Stimulated activated CD8-positive, alpha-beta memory T cell treated with anti-CD3 and anti-CD28 coated beads, Interleukin-12 subunit alpha, Interleukin-12 subunit beta, amount 100 ng/mL, for 4 hours (primary cell): ENCODE data around the gene HMGCL.
A peak's percentile ranks its signal among the peaks of the same experiment; 100 is the strongest.
"Not testable (repeated sequence)": the region's sequence is repeated elsewhere in the genome, so short reads cannot be mapped to it uniquely, and the experiment has no call there.

Experiments used
- DNase-seq: peaks from one replicate; pipeline ENCODE4 v3.0.0-alpha.2; 2020; ENCODE audit warnings: low read depth

Gene HMGCL

DNA sequence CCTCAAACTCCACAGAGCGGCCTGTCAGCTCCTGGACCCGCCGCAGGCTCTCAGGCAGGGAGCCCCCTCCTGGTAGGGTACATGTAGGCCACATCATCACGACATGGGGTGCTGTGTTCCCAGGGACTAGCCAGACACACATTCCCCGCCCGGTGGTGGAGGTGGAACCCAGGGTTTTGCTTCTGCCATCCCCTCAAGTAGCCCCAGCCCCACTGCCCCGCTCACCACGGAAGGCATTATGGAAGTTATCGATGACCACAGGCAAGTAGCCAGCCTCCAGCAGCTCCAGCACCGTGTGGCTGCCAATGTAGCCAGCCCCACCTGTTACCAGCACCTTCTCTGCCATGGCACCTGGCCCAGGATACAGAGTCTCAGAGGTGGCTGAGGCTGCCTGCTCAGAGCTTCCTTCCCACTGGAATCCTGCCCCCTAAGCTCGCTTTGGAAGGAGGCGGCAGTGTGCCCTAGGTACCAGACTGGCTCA is 26.5 kb downstream of the HMGCL start:
- no peak for DNase-seq

DNA sequence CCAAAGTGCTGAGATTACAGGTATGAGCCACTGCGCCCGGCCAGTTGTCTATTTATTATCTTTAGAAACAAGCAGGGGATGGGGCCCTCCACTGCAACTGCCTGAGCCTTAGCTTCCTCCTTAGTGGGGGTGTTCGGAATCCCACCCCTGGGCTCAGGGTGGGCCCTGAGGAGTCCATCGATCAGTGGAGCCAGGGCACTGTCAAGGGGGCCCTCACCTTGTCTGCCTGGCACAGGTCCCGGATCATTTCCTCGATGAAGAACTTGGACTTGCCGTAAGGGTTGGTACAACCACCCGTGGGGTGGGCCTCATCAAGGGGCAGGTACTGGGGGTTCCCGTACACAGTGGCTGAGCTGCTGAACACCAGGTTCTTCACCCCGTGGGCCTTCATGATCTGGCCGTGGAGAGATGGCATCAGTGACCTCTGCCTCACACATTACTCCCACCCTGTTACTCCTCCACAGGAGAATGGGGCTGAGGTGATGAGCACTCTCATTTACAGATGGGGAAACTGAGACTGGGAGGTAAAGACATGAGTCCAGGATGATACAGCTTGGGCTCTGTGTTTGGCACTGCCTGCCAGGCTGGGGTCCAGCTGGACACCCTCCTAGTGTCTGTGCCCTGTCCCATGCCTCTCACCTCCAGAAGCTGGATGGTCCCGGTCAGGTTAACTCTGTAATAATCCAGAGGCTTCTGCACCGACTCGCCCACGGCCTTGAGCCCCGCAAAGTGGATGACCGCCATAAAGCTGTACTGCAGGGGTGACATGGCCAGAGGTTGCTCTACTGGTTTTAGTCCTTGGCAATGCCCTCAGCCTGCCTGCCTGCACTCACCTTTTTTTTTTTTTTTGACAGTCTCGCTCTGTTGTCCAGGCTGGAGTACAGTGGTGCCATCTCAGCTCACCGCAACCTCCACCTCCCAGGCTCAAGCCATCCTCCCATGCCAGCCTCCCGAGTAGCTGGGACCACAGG is 27.5 kb downstream of the HMGCL start:
- no peak for DNase-seq

DNA sequence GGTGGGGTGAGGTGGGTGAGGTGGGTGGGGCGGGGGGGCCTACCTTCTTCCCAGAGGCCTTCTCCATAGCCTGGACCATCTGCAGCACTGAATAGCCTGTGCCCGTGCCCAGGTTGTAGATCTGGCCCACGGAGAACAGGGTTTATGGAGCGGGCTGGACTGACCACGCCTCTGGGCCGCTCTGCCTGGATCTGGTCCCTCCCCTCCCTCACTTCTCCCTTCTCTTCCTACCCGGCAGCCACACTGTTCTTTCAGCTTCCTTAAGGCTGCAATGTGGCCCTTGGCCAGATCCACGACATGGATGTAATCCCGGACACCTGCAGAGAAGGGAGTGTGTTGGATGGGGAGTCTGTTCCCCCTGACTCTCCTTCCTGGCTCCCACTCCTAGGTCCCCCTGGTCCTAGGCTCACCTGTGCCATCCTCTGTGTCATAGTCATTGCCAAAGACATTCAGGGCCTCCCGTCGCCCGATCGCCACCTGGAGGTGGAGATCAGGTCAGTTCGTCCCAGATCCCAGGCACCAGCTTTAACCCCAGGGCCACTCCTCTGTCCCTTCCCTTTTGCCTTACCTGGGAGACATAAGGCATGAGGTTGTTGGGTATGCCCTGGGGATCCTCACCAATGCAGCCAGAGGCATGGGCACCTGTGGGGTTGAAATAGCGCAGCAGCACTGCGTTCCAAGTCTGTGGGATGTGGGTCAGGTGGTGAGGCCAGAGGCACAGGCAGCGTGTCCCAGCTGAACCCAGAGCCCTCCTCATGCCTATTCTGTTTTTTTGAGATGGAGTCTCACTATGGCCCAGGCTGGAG is 28.6 kb downstream of the HMGCL start:
- no peak for DNase-seq

DNA sequence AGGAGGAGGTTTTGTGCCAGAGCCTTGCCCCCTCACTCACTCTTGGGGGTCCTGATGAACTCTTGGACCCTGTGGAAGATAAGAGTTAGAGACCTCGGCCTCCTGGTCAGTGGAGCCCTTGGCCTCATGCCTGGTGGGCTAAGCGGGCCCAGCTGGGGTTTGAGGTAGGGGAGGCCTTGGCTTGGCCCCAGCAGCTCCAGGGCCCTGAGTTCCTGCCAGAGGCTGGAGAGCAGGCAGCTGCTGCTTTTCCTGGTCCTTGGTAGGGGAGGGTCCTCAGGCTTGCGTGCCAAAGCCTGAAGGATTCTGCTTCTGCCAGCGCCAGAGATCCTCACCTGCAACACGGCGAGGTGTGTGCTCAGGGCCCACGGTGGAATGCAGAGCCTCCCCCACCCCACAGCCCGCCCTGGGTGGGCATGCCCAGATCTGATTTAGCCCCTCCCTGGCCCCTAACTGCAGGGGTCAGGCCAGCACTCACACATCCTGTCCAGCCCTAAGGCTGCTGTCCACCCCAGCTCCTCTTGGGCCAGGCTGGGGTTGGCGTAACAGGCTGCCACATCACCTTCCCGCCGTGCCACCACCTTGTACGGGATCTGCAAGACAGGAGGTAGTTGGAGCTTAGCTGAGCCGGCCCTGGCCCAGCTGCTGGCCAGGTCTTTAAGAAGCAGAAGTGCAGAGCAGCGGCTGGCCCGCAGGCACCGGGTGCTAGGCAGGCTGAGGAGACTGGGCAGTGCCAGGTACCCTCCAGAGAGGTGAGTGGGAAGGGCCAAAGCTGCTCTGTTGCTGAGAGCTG is 29.4 kb downstream of the HMGCL start:
- no peak for DNase-seq

DNA sequence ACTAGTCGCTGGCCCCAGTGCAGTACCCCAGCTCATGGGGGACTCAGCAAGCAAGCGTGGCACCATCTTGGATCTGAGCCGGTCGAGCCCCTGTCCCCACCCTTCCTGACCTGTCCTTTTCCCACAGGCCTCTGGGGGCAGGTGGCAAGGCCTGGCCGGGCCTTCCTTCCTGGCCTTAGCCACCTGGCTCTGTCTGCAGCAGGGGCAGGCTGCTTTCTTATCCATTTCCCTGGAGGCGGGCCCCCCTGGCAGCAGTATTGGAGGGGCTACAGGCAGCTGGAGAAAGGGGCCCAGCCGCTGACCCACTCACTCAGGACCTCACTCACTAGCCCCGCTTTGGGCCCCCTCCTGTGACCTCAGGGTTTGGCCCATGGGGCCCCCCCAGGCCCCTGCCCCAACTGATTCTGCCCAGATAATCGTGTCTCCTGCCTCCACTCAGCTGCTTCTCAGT is 30.5 kb downstream of the HMGCL start:
- DNase-seq = not testable (repeated sequence)

DNA sequence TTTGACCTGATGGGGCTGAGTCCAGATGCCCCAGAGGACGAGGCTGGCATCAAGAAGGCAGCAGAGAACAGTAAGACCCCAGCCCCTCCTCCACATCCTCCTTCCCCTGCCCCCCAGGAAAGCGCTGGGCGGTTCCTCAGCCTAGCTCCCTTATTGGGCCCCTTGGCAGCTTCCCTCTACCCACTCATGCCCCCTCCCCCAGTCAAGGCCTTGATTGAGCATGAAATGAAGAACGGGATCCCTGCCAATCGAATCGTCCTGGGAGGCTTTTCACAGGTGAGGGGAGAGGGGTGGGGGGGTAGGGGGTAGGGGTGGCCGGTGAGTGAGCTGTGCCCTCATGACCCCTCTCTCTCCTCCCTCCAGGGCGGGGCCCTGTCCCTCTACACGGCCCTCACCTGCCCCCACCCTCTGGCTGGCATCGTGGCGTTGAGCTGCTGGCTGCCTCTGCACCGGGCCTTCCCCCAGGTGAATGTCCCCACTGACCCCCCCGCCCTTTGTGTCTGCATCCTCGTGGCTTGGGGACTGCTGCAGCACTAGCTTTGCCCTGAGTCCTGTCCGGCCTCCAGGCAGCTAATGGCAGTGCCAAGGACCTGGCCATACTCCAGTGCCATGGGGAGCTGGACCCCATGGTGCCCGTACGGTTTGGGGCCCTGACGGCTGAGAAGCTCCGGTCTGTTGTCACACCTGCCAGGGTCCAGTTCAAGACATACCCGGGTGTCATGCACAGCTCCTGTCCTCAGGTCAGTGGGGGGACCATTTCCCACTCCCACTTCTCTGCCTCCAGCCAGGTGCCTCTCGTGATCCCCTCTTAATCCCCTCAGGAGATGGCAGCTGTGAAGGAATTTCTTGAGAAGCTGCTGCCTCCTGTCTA is 31.1 kb downstream of the HMGCL start:
- no peak for DNase-seq

DNA sequence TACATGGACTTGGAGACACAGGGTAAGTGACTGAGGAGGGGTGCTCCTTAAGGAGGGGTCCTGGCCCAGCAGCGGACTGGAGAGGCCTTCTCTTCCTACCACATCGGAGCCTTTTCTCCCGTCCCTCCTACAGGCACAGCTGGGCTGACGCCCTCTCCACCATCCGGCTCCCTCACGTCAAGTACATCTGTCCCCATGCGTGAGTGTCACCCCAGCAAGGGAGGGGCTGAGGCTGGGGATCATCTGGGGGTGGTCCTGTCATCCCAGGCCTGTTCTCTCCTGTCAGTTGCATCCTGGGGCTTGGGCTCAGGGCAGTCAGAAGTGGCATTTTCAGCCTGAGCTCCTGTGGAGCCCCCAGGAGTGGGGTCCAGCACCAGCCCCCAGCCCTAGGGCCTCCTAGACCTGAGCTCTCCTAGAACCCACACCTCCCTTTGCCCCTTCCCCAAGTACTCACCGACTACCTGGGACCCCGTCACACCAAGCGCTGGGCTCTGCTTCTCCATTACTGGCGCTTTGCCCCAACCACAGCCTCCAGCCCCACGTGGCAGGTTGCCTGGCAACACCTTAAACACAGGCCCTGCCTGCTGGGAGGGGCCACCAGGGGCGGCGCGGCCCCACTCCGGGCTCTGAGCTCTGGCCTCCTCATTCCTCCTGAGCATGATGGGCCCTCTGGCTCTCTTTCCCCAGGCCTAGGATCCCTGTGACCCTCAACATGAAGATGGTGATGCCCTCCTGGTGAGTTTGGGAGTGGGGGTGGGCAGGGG is 32.0 kb downstream of the HMGCL start:
- DNase-seq = no peak

DNA sequence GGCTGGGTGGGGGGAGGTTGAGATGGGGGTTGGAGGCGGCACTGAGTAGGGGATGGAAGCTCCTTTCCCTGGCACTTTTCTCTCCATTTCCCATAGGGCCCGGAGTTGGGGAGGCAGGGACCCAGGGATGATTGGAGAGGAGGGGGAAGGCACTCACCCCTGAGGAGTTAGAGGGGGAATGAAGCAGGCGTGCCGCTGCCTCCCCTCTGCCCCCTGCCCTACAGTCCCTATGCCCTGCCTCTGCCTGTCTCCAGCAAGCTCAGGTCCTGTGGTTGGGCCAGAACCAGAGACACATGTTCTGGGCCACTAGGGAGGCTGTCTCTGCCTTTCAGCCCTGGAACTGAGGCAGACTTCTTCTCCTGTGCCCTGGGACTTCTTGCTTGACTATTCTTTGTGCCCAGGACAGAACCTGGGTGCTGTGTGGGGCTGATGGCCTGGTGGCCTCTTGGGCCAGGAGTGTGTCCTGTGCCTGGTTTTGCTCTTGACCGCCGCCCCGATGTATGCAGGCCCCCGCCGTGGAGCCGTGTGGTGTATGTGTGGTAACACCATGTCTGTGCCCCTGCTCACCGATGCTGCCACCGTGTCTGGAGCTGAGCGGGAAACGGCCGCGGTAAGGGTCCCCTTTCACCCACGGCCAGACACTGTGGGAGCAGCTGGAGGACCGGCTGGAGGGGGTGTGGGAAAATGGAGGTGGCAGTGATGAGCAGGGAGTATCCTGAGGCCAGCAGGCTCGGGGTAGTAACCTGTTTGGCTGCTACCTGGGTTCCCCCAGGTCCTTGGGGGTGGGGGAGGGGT is 32.9 kb downstream of the HMGCL start:
- DNase-seq = no peak

DNA sequence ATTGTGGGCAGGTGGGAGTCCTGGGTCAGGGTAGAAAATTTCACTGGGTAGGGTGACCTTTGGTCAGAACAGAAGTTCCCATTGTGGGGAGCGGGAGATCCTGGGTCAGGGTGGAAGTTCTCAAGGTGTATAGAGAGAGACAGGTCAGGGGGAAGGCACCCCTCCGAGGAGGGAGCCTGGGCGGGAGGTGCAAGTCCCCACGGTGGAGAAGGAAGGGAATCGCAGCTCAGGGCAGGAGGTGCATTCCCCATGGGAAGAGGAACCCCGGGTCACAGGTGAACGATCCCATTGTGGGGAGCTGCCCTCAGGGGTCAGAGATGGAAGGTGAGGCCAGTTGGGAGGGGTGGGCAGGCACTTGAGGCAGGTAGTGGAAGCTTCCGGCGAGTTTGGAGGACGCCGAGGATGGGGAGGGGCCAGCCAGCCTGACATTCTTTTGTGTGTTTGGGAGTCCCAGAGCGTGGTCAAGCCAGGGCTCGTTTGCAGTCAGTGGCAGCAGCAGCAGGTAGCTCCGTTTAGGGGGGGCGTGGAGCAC is 33.6 kb downstream of the HMGCL start:
- DNase-seq = no peak

DNA sequence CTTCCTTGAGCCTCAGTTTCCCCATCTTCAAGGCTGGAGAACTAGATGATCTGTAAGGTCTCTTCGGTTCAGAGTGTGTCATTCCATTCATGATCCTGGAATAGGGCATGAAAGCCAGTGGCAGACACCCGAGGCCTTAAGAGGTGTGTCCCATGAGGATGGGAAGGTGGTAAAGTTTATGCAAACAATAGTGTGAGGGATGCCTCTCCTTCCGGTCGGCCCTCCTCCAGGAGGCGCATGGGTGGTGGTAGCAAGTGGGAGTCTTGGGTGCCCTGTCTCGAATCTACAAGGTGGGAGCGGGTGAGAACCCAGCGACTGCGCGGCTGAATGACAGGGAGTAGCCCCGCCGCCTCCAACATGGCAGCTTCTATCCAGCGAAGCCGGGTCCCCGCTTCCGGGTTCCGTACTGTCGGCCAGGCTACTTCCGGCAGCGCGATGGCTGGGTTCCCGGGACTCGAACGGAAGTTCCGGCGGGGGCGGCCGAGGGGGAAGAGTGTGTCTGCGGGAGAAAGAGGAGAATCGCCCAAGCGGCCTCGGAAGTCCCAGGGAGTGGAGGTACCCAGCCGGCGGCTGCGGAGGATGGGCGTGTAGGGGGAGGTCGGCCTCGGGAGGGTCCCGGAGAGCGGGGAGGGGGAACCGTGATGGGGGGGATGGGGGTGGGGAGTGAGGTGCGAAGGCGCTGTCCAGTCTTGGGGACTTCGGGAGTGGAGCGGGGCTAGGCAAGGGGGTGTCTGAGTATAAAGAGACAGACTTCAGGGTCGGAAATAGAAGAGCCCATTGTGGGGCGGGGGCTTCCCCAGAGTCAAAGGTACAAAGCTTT is 34.3 kb downstream of the HMGCL start, which contains the start of gene LYPLA2:
TSS of gene LYPLA2 (plus strand) at position 450 of the 820 bp plus-strand sequence. CDS start 1,538 bp downstream, outside the sequence.
- peak; percentile 71 for DNase-seq

DNA sequence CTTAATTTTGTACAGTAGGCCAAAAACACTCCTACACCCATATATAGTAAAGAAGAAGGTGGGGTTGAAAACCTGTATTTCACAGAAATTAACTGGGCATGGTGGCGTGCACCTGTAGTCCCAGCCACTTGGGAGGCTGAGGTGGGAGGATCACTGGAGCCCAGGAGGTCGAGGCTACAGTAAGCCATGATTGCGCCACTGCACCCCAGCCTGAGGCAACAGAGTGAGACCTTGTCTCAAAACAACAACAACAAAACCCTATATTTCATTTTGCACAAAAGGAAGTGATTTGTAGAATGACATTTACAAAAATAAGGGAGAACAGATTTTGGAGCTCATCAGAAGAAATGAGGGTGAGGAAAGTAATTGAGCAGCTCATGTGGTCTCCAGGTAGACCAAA is 36.5 kb downstream of the HMGCL start:
- no peak for DNase-seq

DNA sequence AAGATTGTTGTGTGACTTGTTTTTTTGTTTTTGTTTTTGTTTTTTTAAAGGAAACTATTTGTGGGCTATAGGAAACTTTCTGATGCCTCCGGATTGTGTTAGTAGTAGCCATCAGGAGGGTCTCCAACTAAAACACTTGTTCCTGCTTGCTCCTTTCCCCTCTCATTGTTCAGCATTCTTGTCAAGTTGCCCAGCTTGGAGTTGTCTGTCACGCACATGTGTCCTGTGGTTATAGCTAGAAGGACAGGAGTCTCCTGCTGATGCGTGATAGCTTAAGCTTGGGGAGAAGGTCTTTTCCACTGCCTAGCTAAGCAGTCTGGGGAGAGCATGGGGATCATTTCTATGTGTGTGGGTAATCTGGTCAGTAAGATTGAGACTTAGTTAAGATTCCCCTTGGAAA is 37.5 kb downstream of the HMGCL start:
- DNase-seq = no peak

DNA sequence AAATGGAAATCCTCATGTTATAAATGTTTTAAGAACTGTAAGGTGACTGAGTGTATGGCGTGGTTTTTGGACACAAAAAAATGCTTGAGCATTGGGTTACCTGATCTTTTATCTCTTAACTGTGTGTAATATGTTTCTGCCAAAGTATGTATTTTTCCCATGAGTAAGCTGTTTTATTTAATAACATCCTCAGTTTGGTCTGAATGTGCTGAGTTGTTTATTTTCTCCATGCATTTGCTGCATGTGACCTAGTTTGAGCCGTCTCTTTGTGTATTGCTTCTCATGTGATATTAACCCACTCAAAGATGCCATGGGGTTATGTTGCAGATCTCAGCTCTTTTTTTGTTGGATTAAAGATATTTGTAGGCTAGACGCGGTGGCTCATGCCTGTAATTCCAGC is 40.4 kb downstream of the HMGCL start:
- DNase-seq = no peak

DNA sequence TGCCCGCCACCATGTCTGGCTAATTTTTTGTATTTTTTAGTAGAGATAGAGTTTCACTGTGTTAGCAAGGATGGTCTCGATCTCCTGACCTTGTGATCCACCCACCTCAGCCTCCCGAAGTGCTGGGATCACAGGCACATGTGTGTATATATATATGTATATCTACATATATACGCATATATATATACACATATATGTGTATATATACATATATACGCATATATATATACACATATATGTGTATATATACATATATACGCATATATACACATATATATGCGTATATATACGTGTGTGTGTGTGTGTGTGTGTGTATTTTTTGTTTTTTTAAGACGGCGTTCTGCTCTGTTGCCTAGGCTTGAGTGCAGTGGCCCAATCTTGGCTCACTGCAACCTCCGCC is 42.1 kb downstream of the HMGCL start:
- not testable (repeated sequence) for DNase-seq

DNA sequence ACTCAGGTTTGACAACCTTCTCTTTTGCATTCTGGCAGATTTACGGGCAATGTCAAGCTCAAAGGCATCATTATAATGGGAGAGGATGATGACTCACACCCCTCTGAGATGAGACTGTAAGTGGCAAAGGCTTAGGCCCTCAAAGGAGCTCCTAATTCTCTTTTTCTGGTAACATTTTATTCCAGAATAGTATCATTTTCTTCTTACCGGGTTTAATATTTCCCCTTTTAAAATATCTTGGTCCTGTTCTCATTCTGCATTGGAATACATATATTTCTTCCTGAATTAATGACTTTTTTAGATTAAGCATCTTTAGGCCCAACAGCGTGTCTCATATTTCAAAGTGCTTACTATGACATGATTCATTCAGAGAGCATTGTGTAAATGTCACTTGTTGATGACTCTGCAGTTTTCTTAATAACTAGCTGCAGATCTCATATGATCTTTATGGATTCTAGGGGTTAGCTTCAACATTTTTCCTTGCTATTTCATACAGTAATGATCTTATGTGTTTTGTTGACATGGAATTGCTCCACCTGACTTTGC is 45.3 kb downstream of the HMGCL start:
- no peak for DNase-seq

DNA sequence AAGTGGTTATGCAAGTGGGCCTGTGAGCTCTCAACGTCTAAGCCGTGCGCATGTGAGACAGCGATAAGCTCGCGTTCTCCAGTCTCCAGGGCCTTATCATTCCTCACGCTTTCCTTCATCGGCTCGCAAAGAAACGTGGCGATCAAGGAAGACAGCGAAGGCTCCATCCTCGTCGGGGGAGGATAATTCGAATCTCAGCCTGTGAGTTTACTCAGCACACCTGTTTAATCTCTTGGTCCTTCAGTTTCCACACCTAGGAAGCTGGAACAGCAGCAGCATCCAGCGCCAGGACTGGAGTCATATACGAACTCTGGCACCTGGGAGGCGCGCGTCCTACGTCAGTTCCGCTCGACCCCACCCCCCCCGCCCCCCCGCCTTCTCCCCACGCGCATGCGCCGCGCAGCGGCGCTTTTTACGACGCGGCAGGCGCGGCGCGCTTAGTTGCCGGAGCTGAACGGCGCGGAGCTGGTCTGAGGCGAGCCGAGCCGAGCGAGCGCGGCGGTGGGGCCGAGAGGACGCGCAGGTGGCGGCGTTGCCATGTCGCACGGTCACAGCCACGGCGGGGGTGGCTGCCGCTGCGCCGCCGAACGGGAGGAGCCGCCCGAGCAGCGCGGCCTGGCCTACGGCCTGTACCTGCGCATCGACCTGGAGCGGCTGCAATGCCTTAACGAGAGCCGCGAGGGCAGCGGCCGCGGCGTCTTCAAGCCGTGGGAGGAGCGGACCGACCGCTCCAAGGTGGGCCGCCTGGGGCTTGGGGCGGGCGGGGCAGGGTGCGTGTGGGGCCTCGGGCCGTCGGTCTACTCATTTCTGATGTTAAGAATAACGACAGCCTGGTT is 47.0 kb downstream of the HMGCL start, which contains the start of gene PITHD1:
TSS of gene PITHD1 (plus strand) at position 440 of the 836 bp plus-strand sequence. CDS start at position 538, 98 bp downstream.
- peak; percentile 68 for DNase-seq

DNA sequence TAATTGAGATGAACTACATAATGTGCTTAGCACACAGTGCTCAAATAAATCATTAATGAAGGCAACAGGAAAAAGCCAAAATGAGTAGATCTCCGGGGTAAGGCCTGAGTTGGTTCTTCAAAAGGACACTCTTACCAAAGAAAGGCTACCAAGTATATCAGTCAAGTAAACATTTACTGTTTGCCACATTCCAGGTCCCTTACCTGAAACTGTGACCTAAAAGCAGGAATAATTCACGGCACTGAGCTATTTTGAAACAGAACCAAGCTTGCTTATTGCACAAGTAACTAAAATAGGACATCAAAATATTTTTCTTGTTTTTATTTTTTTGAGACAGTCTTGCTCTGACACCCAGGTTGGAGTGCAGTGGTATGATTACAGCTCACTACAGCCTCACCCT is 49.0 kb downstream of the HMGCL start:
- DNase-seq = no peak
